Fibroblast of lung (primary cell): ENCODE data around the gene VCPKMT. TPM values are rescaled to one million over a fixed set of nuclear protein-coding genes. Genes with fewer than 3 reads are reported as not detected.

Experiments used
- DNase-seq, 2 donors: peaks; one replicate each; pipeline versions ENCODE4 v3.0.0 to v3.0.0-alpha.2; 2010; ENCODE audit warnings: low read depth in 2 of 2
- H2AFZ ChIP-seq: 2 replicates; pipeline ENCODE4 v1.5.1; 2012; ENCODE audit warnings: low read length, control low read depth, inconsistent platforms
- H3K27ac ChIP-seq: 2 replicates; pipeline ENCODE4 v1.5.1; 2011; ENCODE audit warnings: low read length, control low read depth; ENCODE audit not compliant: insufficient read depth
- H3K27me3 ChIP-seq: 2 replicates; pipeline ENCODE4 v1.5.1; 2011; ENCODE audit warnings: mild to moderate bottlenecking, low read length; ENCODE audit not compliant: control insufficient read depth, insufficient read depth
- H3K36me3 ChIP-seq: 2 replicates; pipeline ENCODE4 v1.5.1; 2011; ENCODE audit warnings: low read length; ENCODE audit not compliant: control insufficient read depth, insufficient read depth
- H3K4me1 ChIP-seq: 2 replicates; pipeline ENCODE4 v1.5.1; 2011; ENCODE audit warnings: low read length; ENCODE audit not compliant: control insufficient read depth, insufficient read depth; ENCODE audit errors: extremely low read depth
- H3K4me2 ChIP-seq: 2 replicates; pipeline ENCODE4 v1.5.1; 2011; ENCODE audit warnings: low read length, control low read depth; ENCODE audit not compliant: insufficient read depth; ENCODE audit errors: extremely low read depth
- H3K4me3 ChIP-seq, 4 experiments: fragments of 200-600 bp in 1 of 4; sonication (generic) in 1 of 4; replicated peaks in 1 of 4; 2 replicates each; pipeline ENCODE4 v1.5.1; 2011 to 2016; ENCODE audit warnings: low read length in 4 of 4, low read depth in 3 of 4, mild to moderate bottlenecking in 3 of 4, control low read depth in 2 of 4, inconsistent platforms in 1 of 4, mixed read lengths in 1 of 4; ENCODE audit not compliant: insufficient read depth in 1 of 4; ENCODE audit errors: control extremely low read depth in 1 of 4
- H3K79me2 ChIP-seq: 2 replicates; pipeline ENCODE4 v1.5.1; 2012; ENCODE audit warnings: mild to moderate bottlenecking, low read length, inconsistent platforms; ENCODE audit not compliant: control insufficient read depth, insufficient read depth
- H3K9ac ChIP-seq: 2 replicates; pipeline ENCODE4 v1.5.1; 2011; ENCODE audit warnings: mild to moderate bottlenecking, low read length, control low read depth; ENCODE audit not compliant: insufficient read depth
- H3K9me3 ChIP-seq: 2 replicates; pipeline ENCODE4 v1.5.1; 2012; ENCODE audit warnings: low read depth, low read length; ENCODE audit not compliant: control insufficient read depth, insufficient read depth
- H4K20me1 ChIP-seq: 2 replicates; pipeline ENCODE4 v1.5.1; 2011; ENCODE audit warnings: low read length; ENCODE audit not compliant: control insufficient read depth, insufficient read depth; ENCODE audit errors: extremely low read depth
- EZH2 ChIP-seq: IDR thresholded peaks from 2 replicates; pipeline ENCODE4 v1.5.1; 2012; ENCODE audit warnings: low read length, control low read depth, mild to moderate bottlenecking; ENCODE audit errors: missing control alignments
- polyA plus RNA-seq, 2 donors: library from polyadenylated mRNA; depleted of rRNA in 1 of 2; stranded (reverse) in 1 of 2; unstranded in 1 of 2; fragments of >200 nt; gene quantifications; 2 replicates each; pipeline ENCODE4 v1.2.1, GENCODE V29; 2011 to 2012; ENCODE audit warnings: missing spikeins in 1 of 2
- total RNA-seq: library from RNA; depleted of rRNA; stranded (reverse); fragments of >200 nt; gene quantifications from 2 replicates; pipeline ENCODE4 v1.2.1, GENCODE V29; 2014
- TF ChIP-seq, protein P1 (sequence below), 2 donors: IDR thresholded peaks in 1 of 2; conservative IDR thresholded peaks in 1 of 2; 1 replicate in 1 of 2; 2 replicates in 1 of 2; pipeline ENCODE4 v1.5.1; 2011 to 2012; ENCODE audit warnings: low read length in 2 of 2, control low read depth in 1 of 2, inconsistent platforms in 1 of 2, low read depth in 1 of 2, mild to moderate bottlenecking in 1 of 2

The VCPKMT gene
- total and polyA plus RNA-seq, 2 donors (not counting 1 experiment from before 2014, with no cell fraction given): 3.6 to 5.3 TPM

DNA sequence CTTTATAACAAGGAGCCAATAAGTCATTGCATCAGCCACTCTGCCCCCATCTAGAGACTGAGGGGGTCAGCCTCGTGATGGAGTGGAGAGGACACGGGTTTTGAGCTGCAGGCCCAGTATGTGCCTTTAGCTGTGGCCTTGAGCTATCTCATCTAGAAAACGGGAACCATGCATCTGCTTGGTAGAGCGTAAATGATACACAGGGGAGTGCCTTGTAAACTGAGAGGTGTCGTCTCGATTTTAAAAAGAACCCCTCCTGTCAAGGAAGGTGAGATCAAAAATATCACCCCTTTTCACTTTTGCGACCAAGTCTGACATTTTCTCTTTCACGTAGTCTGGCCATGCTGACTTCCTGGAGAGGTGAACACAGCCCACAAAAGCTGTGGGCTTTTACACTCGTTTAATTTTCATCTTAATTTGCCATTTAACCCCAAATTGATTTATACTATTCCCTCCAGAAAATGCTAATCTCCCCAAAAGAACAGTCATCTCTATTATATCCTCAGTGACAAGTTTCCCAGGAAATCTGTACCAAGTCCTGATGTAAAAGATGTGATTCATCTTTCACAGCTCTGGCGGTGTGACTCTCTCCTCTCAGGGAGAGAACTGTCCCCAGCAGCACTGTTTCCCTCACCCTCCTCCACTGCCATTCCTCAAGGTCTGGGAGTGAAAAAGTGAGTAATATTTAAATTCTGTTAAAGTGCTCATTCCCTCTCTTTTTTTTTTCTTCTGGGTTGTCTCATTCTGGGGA lies 30.6 kb downstream of the VCPKMT start:
- H2AFZ ChIP-seq: no peak overlapping the region
- no peaks in the 10 kb centered on the region for H3K9me3 ChIP-seq
- peaks cover 2% of the 10 kb centered on the region for H3K4me1 ChIP-seq
- TF ChIP-seq EZH2: no peak
- TF ChIP-seq, protein P1, sequence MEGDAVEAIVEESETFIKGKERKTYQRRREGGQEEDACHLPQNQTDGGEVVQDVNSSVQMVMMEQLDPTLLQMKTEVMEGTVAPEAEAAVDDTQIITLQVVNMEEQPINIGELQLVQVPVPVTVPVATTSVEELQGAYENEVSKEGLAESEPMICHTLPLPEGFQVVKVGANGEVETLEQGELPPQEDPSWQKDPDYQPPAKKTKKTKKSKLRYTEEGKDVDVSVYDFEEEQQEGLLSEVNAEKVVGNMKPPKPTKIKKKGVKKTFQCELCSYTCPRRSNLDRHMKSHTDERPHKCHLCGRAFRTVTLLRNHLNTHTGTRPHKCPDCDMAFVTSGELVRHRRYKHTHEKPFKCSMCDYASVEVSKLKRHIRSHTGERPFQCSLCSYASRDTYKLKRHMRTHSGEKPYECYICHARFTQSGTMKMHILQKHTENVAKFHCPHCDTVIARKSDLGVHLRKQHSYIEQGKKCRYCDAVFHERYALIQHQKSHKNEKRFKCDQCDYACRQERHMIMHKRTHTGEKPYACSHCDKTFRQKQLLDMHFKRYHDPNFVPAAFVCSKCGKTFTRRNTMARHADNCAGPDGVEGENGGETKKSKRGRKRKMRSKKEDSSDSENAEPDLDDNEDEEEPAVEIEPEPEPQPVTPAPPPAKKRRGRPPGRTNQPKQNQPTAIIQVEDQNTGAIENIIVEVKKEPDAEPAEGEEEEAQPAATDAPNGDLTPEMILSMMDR (conservative IDR thresholded peaks at IDR 0.05 in 1 of 2, IDR thresholded peaks at IDR 0.05 in 1 of 2; ENCODE audit: low read depth in 1 of 2, low read length in 2 of 2): no peak
- H4K20me1 ChIP-seq: no peaks in the 10 kb centered on the region
- no peak overlapping the region for H3K4me2 ChIP-seq
- DNase-seq: peak in 1 of 2 donors; percentile 78
- H3K27me3 ChIP-seq: no peaks in the 10 kb centered on the region
- H3K36me3 ChIP-seq: no peaks in the 10 kb centered on the region
- no peak overlapping the region for H3K9ac ChIP-seq
- no peak overlapping the region for H3K27ac ChIP-seq
- no peaks in the 10 kb centered on the region for H3K79me2 ChIP-seq
- no peak overlapping the region for H3K4me3 ChIP-seq

DNA sequence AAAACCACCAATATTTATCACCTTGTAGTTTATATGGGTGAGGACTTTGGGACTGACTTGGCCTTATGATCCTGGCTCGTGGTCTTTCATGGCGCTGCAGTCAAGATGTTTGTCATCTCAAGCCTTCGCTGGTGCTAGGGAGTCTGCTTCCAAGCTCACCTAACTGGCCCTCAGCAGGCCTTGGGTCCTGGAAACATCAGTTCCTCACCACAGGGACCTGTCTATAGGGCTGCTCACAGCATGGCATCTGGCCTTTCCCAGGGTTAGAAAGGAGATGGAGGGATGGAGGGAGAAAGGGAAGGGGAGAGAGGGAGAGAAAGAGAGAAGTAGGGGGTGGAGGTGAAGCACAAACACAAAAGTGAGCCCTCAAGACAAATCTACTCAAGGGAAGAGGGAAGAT lies 31.7 kb downstream of the VCPKMT start:
- TF ChIP-seq, protein P1 (conservative IDR thresholded peaks at IDR 0.05 in 1 of 2, IDR thresholded peaks at IDR 0.05 in 1 of 2; ENCODE audit: low read depth in 1 of 2, low read length in 2 of 2): no peak
- TF ChIP-seq EZH2: no peak
- no peaks in the 10 kb centered on the region for H3K36me3 ChIP-seq
- no peak for DNase-seq
- no peaks in the 10 kb centered on the region for H4K20me1 ChIP-seq
- peaks cover 2% of the 10 kb centered on the region for H3K4me1 ChIP-seq
- H3K27ac ChIP-seq: no peak overlapping the region
- H3K9me3 ChIP-seq: no peaks in the 10 kb centered on the region
- H3K4me2 ChIP-seq: no peak overlapping the region
- H2AFZ ChIP-seq: no peak overlapping the region
- H3K79me2 ChIP-seq: no peaks in the 10 kb centered on the region
- H3K4me3 ChIP-seq: no peak overlapping the region
- no peak overlapping the region for H3K9ac ChIP-seq
- no peaks in the 10 kb centered on the region for H3K27me3 ChIP-seq

DNA sequence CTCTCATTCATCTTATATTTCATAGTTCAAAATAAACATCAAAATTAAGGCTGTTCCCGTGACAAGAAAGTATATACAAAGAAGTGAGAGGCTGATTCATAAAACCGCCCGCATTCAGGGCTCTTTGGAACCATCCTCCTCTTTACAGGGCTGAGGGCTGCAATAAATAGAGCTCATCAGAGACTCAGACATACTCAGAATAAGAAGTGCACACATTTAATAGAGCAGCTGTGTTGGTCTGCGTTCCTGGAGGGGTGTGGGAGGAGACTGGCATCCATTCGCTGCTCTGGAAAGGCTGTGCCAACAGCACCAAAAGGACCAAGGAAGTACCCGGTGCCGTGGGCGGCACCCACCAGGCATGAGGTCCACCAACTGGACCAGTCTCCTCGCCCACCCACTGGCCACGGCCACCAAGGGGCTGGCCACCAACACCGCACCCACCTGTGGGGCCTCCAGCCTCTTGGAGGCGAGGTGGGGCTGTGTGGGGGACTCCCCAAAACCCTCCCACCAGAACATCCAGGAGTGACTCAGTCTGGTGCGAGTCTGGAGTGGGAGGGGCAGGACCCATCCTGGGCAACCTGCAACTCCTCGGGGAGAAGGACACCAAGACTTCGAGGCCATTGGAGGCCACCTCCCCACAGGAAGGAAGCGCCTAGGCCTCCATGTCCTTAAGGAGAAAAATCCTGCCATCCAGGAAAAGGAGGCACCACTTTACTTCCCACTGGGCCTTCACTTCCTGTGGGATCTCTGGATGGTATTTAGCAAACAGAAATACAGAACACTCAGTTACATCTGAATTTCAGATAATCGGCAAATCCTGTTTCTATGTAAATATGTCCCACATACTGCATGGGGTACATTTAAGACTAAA lies 32.7 kb downstream of the VCPKMT start:
- Histone ChIP-seq H3K27ac (peak overlapping the region; percentile 18), H3K4me1 (peaks cover 2% of the 10 kb centered on the region), H3K27me3 (no peaks in the 10 kb centered on the region), H3K9ac (no peak overlapping the region), H3K36me3 (no peaks in the 10 kb centered on the region), H3K4me3 (no peak overlapping the region), H4K20me1 (no peaks in the 10 kb centered on the region), H3K4me2 (no peak overlapping the region), H3K9me3 (no peaks in the 10 kb centered on the region), H3K79me2 (no peaks in the 10 kb centered on the region), H2AFZ (no peak overlapping the region)
- DNase-seq: no peak
- no peak for TF ChIP-seq EZH2
- TF ChIP-seq, protein P1 (conservative IDR thresholded peaks at IDR 0.05 in 1 of 2, IDR thresholded peaks at IDR 0.05 in 1 of 2; ENCODE audit: low read depth in 1 of 2, low read length in 2 of 2): no peak
